Transverse colon (tissue), 4 donors: Measurements from ENCODE around the gene LCP2.
A peak's percentile ranks its signal among the peaks of the same experiment; 100 is the strongest.

Experiments
- EP300 ChIP-seq: sonication (generic); formaldehyde crosslinking; IDR thresholded peaks from one replicate; pipeline ENCODE4 v1.6.1; 2017; ENCODE audit warnings: antibody characterized with exemption, low read depth
- POLR2AphosphoS5 ChIP-seq, 3 donors: sonication (generic); formaldehyde crosslinking; IDR thresholded peaks; one replicate each; pipeline ENCODE4 v1.6.1; 2016; ENCODE audit warnings: antibody characterized with exemption in 3 of 3
- TF ChIP-seq, protein P1 (sequence below), 5 experiments: fragments of 200-600 bp in 3 of 5; fragments of 450-650 bp in 2 of 5; sonication (generic) in 3 of 5; IDR thresholded peaks; 1 replicate in 2 of 5; 2 replicates in 3 of 5; pipeline ENCODE4 v1.5.1; 2016 to 2017; ENCODE audit warnings: antibody characterized with exemption in 5 of 5, inconsistent platforms in 3 of 5, mild to moderate bottlenecking in 2 of 5, moderate library complexity in 1 of 5

DNA sequence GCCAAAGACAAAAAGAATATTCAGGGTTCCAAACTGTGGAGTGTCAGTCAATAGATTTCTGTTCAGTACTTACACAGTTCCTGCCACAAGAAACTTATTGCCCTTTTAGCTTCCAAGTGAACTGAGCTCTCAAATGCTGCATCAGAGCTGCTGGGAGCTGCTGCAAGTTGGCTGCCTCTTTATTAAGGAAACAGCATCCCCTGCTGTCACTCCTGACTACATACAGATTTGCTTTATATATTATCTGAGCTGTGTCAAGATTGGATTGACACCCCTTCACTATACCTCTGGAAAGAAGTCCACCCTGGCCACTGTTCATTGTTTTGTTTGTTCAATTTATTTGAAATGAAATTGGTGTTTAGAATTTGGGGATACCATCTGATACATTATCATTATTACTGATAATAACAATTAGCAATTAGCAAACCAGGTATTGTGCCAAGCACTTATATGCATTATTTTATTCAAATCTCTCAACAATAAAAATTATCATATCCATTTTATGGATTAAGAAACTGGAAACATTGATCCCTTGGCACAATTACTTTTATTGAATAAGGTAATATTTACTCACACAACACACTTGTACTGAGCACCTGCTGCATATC, 81.2 kb downstream of the LCP2 start:
- TF ChIP-seq POLR2AphosphoS5 (IDR thresholded peaks at IDR 0.05) (no peak), EP300 (no peak)
- TF ChIP-seq, protein P1, sequence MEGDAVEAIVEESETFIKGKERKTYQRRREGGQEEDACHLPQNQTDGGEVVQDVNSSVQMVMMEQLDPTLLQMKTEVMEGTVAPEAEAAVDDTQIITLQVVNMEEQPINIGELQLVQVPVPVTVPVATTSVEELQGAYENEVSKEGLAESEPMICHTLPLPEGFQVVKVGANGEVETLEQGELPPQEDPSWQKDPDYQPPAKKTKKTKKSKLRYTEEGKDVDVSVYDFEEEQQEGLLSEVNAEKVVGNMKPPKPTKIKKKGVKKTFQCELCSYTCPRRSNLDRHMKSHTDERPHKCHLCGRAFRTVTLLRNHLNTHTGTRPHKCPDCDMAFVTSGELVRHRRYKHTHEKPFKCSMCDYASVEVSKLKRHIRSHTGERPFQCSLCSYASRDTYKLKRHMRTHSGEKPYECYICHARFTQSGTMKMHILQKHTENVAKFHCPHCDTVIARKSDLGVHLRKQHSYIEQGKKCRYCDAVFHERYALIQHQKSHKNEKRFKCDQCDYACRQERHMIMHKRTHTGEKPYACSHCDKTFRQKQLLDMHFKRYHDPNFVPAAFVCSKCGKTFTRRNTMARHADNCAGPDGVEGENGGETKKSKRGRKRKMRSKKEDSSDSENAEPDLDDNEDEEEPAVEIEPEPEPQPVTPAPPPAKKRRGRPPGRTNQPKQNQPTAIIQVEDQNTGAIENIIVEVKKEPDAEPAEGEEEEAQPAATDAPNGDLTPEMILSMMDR (IDR thresholded peaks at IDR 0.05) = peak in 2 of 5 experiments; percentile 19 to 25
